HG03521 (cell line): Measurements from ENCODE around the gene UVRAG.
"Not testable (repeated sequence)": the region's sequence is repeated elsewhere in the genome, so short reads cannot be mapped to it uniquely, and the experiment has no call there.

ENCODE experiments used
- ATAC-seq: cut with Tn5 transposase; IDR thresholded peaks from one replicate; pipeline ENCODE4 v1.9.1; 2021; ENCODE audit warnings: mild to moderate bottlenecking, moderate library complexity; ENCODE audit not compliant: unreplicated experiment

The UVRAG gene

DNA sequence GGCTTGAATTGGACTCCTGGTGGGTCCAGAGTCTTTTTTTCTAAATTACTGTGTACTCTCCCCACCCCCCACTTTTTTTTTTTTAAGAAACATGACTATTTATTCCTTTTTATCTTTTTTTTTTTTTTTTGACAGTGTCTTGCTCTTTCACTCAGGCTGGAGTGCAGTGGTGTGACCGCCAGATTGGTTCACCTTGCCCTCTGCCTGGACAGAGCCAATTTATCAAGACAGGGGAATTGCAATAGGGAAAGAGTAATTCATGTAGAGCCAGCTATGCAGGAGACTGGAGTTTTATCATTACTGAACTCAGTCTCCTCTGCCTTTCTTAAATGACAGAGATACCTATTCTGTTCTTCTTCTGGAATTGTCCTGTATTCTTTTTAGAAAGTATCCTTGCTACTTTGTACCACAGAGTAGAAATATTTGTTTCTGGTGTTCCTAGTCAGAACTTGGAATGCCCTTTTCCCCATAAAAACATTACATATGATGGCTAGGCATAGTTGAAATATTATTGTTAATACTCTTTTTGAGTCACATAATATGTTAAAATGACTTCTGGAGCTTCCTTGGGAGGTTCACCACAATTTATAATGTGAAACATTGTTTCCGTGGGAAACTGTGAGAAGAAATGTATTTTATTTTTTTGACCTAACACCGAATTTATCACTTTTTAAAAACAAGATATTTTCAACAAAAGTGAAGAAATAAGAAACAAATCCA is 95.6 kb downstream of the UVRAG start:
- ATAC-seq: no peak

DNA sequence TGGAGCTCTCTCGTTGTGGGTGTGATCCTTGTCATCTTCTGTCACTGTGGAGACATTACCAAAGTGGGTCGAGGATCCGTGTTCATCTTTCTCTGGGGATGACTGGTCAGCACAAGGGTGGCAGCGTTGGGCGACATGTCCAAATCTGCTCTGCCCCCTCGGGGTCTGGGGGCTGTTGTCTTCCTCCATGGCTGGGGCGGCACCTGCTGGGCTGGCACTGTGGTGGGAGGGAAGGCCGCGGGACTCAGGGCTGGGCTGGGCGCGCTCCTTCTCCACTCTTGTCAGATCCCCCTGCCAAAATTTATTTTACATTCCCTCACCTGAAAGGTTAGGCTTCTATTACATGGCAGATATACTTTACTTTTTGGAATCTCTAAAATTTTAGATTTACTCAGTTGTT is 96.4 kb downstream of the UVRAG start:
- no peak for ATAC-seq

DNA sequence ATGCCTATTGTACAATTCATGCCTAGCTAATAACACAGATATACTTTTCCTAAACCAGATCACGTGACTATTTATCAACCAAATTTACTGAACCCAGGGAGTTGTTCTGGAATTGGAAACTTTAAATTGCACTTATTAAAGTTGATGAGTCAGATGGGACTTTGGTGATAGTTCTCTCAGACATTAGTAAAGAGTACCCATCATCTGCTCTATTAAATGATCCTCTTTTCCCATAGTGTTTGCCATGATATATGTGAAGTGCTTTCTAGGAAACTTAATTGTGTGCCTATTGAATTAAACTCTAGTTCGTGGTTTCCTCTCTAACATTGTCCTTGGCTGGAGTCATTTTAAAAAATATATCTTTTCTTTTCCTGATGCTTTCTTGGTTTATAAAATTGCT is 99.0 kb downstream of the UVRAG start:
- ATAC-seq: no peak

DNA sequence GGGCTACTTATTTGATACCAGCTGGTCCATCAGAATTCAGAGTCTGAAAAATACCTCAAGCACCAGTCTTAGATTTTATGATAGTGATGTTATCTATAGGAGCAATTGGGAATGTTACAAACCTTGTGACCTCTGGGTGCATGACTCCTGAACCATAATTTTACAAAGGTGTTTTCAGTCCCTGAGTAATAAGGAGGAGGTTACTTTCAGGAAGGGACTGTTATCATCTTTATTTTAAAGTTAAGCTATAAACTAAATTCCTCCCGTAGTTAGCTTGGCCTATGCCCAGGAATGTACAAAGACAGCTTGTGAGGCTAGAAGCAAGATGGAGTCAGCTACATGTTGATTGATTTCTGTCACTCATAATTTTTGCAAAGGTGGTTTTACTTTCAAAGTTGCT is 101.9 kb downstream of the UVRAG start:
- ATAC-seq: no peak

- ATAC-seq: no peak
These were observed 103.3 kb downstream of the UVRAG start for GRCh38 chr11:75918331-75918730.

- ATAC-seq: no peak
These were observed 104.5 kb downstream of the UVRAG start for GRCh38 chr11:75919525-75919924.

DNA sequence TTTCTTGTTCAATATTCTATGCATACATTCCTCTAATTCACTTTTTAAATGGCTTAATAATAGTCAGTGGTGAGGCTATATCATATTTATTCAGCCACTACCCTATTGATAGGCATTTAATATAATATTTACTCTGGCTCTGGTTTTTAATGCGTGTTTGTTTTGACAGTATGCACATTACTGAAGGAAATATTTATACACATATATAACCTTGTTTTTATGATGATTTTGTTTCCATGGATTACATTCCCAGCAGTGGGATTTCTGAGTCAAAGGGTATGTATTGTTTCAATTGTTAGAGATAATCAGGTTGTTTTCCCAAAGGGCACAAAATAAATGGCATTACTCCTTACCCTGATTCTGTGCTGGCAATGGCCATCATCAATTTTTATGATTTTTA is 105.8 kb downstream of the UVRAG start:
- no peak for ATAC-seq

- ATAC-seq: no peak
These were observed 106.8 kb downstream of the UVRAG start for GRCh38 chr11:75921808-75922207.

GRCh38 chr11:75924966-75925784 is 110.2 kb downstream of the UVRAG start:
- ATAC-seq: no peak

DNA sequence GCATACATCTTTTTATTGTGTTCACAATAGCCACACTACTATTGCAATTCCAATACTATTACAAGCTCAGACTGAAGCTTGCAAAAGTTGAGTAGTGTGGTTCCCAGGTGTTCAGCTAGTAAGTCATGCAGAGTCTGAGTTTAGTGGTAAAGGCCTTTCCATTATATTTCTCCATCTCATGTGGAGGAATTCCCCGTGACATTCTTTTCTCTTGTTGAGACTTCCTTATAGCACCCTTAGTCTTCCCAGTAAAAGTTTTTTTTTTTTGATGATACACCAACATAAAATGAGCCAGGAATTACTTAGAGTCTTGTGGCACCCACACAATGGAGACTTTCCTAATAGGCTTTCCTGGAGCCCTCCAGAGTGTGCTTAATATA is 110.8 kb downstream of the UVRAG start:
- ATAC-seq: no peak

DNA sequence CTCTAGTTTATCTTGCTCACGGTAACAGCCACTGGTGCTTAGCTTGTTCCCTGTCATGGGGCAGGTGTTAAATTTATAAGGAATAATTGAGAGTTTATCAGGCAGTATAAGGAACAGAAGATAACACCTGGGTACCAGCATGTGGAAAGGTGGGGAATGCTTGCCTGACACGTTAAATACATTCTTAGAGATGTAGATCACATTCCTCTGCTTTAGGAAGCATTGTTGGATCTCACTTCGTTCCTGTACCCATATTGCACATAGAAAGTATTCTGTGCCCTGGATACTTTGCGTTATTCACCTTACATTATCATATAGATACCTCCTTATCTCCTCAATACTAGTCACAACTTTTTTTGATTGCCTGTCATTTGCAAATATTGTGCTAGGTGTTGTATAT is 114.7 kb downstream of the UVRAG start:
- no peak for ATAC-seq

- ATAC-seq: no peak
These were observed 115.5 kb downstream of the UVRAG start for GRCh38 chr11:75930534-75930933.

DNA sequence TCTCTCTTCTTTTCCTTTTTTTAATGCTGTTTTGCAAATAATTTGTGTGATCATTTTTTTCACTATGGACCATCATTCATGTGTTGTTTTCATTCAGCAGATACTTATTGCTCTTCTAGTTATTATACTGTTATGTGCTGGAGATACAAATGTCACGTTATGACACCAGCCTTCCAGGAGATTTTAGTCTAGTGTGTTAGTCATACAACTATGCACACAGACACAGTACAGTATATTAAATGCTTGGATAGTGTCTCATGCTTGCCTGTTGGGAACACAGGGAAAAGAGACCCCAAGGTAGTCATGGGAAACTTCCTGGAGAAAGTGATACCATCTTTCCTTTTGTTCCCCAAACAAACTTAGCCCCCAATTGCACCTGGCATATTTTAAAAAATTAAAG is 116.1 kb downstream of the UVRAG start:
- ATAC-seq: no peak

DNA sequence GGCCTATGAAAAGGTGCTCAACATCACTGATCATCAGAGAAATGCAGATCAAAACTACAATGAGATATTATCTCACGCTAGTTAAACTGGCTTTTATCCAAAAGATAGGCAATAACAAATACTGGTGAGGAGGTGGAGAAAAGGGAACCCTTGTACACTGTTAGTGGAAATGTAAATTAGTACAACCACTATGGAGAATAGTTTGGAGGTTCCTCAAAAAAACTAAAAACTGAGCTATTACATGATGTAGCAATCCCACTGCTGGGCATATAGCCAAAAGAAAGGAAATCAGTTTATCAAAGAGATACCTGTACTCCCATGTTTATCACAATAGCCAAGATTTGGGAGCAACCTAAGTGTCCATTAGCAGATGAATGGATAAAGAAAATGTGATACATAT is 118.7 kb downstream of the UVRAG start:
- not testable (repeated sequence) for ATAC-seq

GRCh38 chr11:75934851-75935250 is 119.8 kb downstream of the UVRAG start:
- ATAC-seq: no peak

GRCh38 chr11:75938543-75938942 is 123.5 kb downstream of the UVRAG start:
- no peak for ATAC-seq

- ATAC-seq: no peak
These were observed 124.5 kb downstream of the UVRAG start for GRCh38 chr11:75939516-75939915.

DNA sequence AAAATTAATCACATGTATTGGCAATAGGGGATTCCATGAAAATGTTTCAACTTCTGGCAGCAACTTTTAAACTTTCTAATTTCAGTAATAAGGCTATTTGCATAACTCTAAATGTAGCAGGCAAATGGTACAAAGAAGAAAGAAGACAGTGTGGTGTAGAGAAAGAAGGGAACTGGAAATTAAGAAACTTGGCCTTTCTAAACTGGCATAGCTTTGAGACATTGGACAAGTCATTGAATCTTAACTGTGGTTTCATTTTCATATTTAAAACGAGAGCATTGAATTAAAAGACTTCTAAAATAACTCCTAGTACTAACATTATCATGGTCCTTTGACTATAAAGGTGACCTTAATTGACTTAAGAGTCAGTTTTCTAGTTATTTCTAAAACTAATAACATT is 125.0 kb downstream of the UVRAG start:
- no peak for ATAC-seq

DNA sequence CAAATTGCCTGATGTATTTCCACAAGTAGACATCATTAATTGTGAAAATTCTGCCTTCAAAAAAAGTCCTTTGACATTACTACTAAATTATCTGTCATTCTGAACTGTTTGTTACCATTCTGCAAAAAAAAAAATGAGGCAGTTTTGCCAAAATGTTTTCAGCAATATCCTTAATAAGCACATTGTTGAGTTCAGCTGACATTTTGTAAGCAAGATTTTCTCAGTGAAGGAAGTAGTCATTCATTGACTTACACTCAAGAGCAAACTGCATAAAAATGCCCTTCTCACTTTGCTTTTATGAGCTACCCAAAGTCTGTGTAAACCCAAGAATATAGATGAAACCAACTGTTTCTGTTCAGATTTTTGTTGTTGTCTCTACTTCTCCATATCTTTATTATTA is 125.9 kb downstream of the UVRAG start:
- no peak for ATAC-seq

DNA sequence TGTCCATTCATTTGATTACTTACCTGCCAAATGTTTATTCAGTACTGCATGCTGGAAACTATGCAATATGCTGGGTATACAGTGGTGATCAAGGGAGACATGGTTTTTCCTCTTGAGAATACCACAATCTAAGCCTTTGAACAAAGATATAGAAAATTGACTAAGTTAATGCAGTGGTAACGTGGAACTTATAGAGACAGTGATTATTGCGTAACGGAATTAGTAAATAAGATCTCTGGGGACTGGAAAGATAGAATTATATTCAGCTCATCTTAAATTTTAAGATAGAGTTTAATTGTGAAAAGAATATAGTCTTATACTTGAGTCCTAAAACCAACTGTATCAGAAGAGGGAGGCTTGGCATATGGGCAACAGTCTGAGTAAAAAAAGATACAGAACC is 129.5 kb downstream of the UVRAG start:
- ATAC-seq: no peak

DNA sequence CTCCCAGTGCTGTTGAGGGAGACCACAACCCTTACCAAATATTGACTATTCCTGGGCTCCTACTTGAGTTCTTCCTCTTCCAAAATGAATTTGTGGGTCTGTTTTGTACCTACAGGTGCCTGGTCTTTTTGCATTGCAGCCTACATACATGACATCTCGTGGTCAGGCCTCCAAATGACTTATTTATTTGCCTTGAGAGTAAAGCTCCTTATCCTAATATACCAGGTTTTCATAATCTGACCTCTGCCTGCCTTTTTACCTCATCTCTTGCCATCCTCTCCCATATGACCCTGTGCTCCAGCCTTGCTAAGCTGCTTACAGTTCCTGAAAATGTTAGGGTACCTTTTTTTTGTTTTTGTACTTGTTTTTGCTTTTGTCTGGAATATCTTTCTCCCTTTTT is 130.4 kb downstream of the UVRAG start:
- ATAC-seq: no peak

GRCh38 chr11:75945947-75946346 is 130.9 kb downstream of the UVRAG start:
- ATAC-seq: no peak
